Measurements from ENCODE around the gene NLRC5. TPM values are rescaled to one million over a fixed set of nuclear protein-coding genes. Genes with fewer than 3 reads are reported as not detected.
A peak's percentile ranks its signal among the peaks of the same experiment; 100 is the strongest.

Gene NLRC5
- total and polyA plus RNA-seq, 7 experiments from 2014 or later = 76.0 to 615 (median 392) TPM

GRCh38 chr16:56966093-56966475 lies 23.3 kb upstream of the NLRC5 start:
- no peaks in the 10 kb centered on the region for H3K36me3 Mint-ChIP-seq
- no peak overlapping the region for H3K27ac ChIP-seq (ENCODE audit: low read depth, low read length)
- peak overlapping the region in 8 of 10 donors; percentile 2 to 73 (median 54) for H3K4me3 Mint-ChIP-seq
- no peak for ATAC-seq
- H3K27ac Mint-ChIP-seq = peak overlapping the region in 8 of 9 donors; percentile 52 to 91 (median 83)
- DNase-seq = no peak
- no peak overlapping the region for H3K4me3 ChIP-seq (ENCODE audit: low read length)
- CTCF ChIA-PET = interaction anchor here (0.7 to 4.9 kb wide), 12 partner anchors 16 to 204 kb away, joined by 3 to 44 read pairs (median 7); partner anchors contain the start of gene NLRC5
- intact Hi-C loops (cut with micrococcal nuclease) = no loop called here
- H3K36me3 ChIP-seq (ENCODE audit: control insufficient read depth in 2 of 3, insufficient read depth in 3 of 3, low read length in 3 of 3) = no peaks in the 10 kb centered on the region
- POLR2A ChIA-PET = interaction anchor here (0.6 to 4.4 kb wide), 15 partner anchors 10 to 555 kb away, joined by 3 to 27 read pairs (median 4); partner anchors contain the start of gene NLRC5
- H3K9me3 Mint-ChIP-seq = peaks cover 0 to 2% (median 0%) of the 10 kb centered on the region in 11 donors
- H3K4me1 Mint-ChIP-seq = peaks cover 20 to 30% (median 24%) of the 10 kb centered on the region in 7 donors
- peaks cover 7 to 19% of the 10 kb centered on the region in 2 donors for H3K4me1 ChIP-seq (ENCODE audit: control insufficient read depth in 2 of 2, insufficient read depth in 2 of 2, low read length in 2 of 2)
- H3K27me3 ChIP-seq (ENCODE audit: control insufficient read depth in 2 of 2, insufficient read depth in 2 of 2, low read length in 2 of 2) = no peaks in the 10 kb centered on the region
- H3K9me3 ChIP-seq (ENCODE audit: control insufficient read depth in 2 of 3, low read length in 3 of 3) = no peaks in the 10 kb centered on the region
- no peaks in the 10 kb centered on the region for H3K27me3 Mint-ChIP-seq

- Histone ChIP-seq H3K36me3 (ENCODE audit: control insufficient read depth in 2 of 3, insufficient read depth in 3 of 3, low read length in 3 of 3) (no peaks in the 10 kb centered on the region), H3K4me3 (ENCODE audit: low read length) (no peak overlapping the region), H3K27ac (ENCODE audit: low read depth, low read length) (no peak overlapping the region), H3K27me3 (ENCODE audit: control insufficient read depth in 2 of 2, insufficient read depth in 2 of 2, low read length in 2 of 2) (no peaks in the 10 kb centered on the region), H3K4me1 (ENCODE audit: control insufficient read depth in 2 of 2, insufficient read depth in 2 of 2, low read length in 2 of 2) (peaks cover 8 to 19% of the 10 kb centered on the region in 2 donors), H3K9me3 (ENCODE audit: control insufficient read depth in 2 of 3, low read length in 3 of 3) (no peaks in the 10 kb centered on the region)
- Mint-ChIP-seq H3K4me3 (no peak overlapping the region), H3K9me3 (peaks cover 0 to 2% (median 0%) of the 10 kb centered on the region in 11 donors), H3K36me3 (no peaks in the 10 kb centered on the region), H3K4me1 (peaks cover 23 to 34% (median 27%) of the 10 kb centered on the region in 7 donors), H3K27ac (no peak overlapping the region), H3K27me3 (no peaks in the 10 kb centered on the region)
- ATAC-seq = no peak
- CTCF ChIA-PET = interaction anchor here (0.7 to 1.6 kb wide), 3 partner anchors 32 to 199 kb away, joined by 5 to 7 read pairs (median 5); no protein-coding TSS in a partner anchor
- POLR2A ChIA-PET = interaction anchor here (1.0 to 4.4 kb wide), 2 partner anchors 20 to 74 kb away, joined by 4 to 27 read pairs; partner anchors contain the start of gene NLRC5
- no peak for DNase-seq
- intact Hi-C loops (cut with micrococcal nuclease) = no loop called here
These were observed 21.6 kb upstream of the NLRC5 start for GRCh38 chr16:56967733-56968132.

GRCh38 chr16:56969769-56970168 lies 19.6 kb upstream of the NLRC5 start:
- DNase-seq (no peak), ATAC-seq (no peak)
- no peaks in the 10 kb centered on the region for H3K27me3 ChIP-seq (ENCODE audit: control insufficient read depth in 2 of 2, insufficient read depth in 2 of 2, low read length in 2 of 2)
- Mint-ChIP-seq H3K36me3 (no peaks in the 10 kb centered on the region), H3K9me3 (peaks cover 0 to 1% (median 0%) of the 10 kb centered on the region in 11 donors), H3K4me1 (peaks cover 17 to 48% (median 37%) of the 10 kb centered on the region in 7 donors), H3K27ac (no peak overlapping the region), H3K4me3 (no peak overlapping the region), H3K27me3 (no peaks in the 10 kb centered on the region)
- no peaks in the 10 kb centered on the region for H3K9me3 ChIP-seq (ENCODE audit: control insufficient read depth in 2 of 3, low read length in 3 of 3)
- intact Hi-C loops (cut with micrococcal nuclease) = no loop called here
- H3K36me3 ChIP-seq (ENCODE audit: control insufficient read depth in 2 of 3, insufficient read depth in 3 of 3, low read length in 3 of 3) = no peaks in the 10 kb centered on the region
- ChIA-PET POLR2A (interaction anchor here (0.6 to 4.3 kb wide), 6 partner anchors 14 to 72 kb away, joined by 3 to 26 read pairs (median 4); partner anchors contain the start of gene NLRC5), CTCF (interaction anchor here (1.0 to 1.5 kb wide), 2 partner anchors 14 to 123 kb away, joined by 3 read pairs; partner anchors contain the start of gene CPNE2)
- no peak overlapping the region for H3K4me3 ChIP-seq (ENCODE audit: low read length)
- no peak overlapping the region for H3K27ac ChIP-seq (ENCODE audit: low read depth, low read length)
- H3K4me1 ChIP-seq (ENCODE audit: control insufficient read depth in 2 of 2, insufficient read depth in 2 of 2, low read length in 2 of 2) = peaks cover 13 to 19% of the 10 kb centered on the region in 2 donors

- Histone ChIP-seq H3K27ac (ENCODE audit: low read depth, low read length) (no peak overlapping the region), H3K9me3 (ENCODE audit: control insufficient read depth in 2 of 3, low read length in 3 of 3) (no peaks in the 10 kb centered on the region), H3K27me3 (ENCODE audit: control insufficient read depth in 2 of 2, insufficient read depth in 2 of 2, low read length in 2 of 2) (no peaks in the 10 kb centered on the region), H3K4me3 (ENCODE audit: low read length) (no peak overlapping the region), H3K4me1 (ENCODE audit: control insufficient read depth in 2 of 2, insufficient read depth in 2 of 2, low read length in 2 of 2) (peaks cover 9 to 17% of the 10 kb centered on the region in 2 donors), H3K36me3 (ENCODE audit: control insufficient read depth in 2 of 3, insufficient read depth in 3 of 3, low read length in 3 of 3) (no peaks in the 10 kb centered on the region)
- Mint-ChIP-seq H3K4me1 (peaks cover 15 to 48% (median 37%) of the 10 kb centered on the region in 7 donors), H3K4me3 (no peak overlapping the region), H3K9me3 (peaks cover 0 to 1% (median 0%) of the 10 kb centered on the region in 11 donors), H3K27me3 (no peaks in the 10 kb centered on the region), H3K27ac (peak overlapping the region in 2 of 9 donors; percentile 32 to 55), H3K36me3 (no peaks in the 10 kb centered on the region)
- ATAC-seq (peak; percentile 59), DNase-seq (no peak)
- CTCF ChIA-PET = interaction anchor here (0.8 to 1.5 kb wide), 2 partner anchors 13 to 121 kb away, joined by 3 read pairs; partner anchors contain the start of gene CPNE2
- intact Hi-C loops (cut with micrococcal nuclease) = no loop called here
- POLR2A ChIA-PET = interaction anchor here (0.8 to 4.3 kb wide), 7 partner anchors 13 to 70 kb away, joined by 3 to 26 read pairs (median 4); partner anchors contain the start of gene NLRC5
These were observed 18.2 kb upstream of the NLRC5 start for GRCh38 chr16:56970934-56971767.

GRCh38 chr16:56971768-56972043 lies 17.7 kb upstream of the NLRC5 start:
- Mint-ChIP-seq H3K4me3 (no peak overlapping the region), H3K9me3 (peaks cover 0 to 1% (median 0%) of the 10 kb centered on the region in 11 donors), H3K36me3 (no peaks in the 10 kb centered on the region), H3K27ac (no peak overlapping the region), H3K4me1 (peaks cover 17 to 49% (median 40%) of the 10 kb centered on the region in 7 donors), H3K27me3 (no peaks in the 10 kb centered on the region)
- Histone ChIP-seq H3K36me3 (ENCODE audit: control insufficient read depth in 2 of 3, insufficient read depth in 3 of 3, low read length in 3 of 3) (no peaks in the 10 kb centered on the region), H3K4me1 (ENCODE audit: control insufficient read depth in 2 of 2, insufficient read depth in 2 of 2, low read length in 2 of 2) (peaks cover 9 to 16% of the 10 kb centered on the region in 2 donors), H3K4me3 (ENCODE audit: low read length) (no peak overlapping the region), H3K9me3 (ENCODE audit: control insufficient read depth in 2 of 3, low read length in 3 of 3) (no peaks in the 10 kb centered on the region), H3K27ac (ENCODE audit: low read depth, low read length) (no peak overlapping the region), H3K27me3 (ENCODE audit: control insufficient read depth in 2 of 2, insufficient read depth in 2 of 2, low read length in 2 of 2) (no peaks in the 10 kb centered on the region)
- DNase-seq (no peak), ATAC-seq (no peak)
- ChIA-PET POLR2A (interaction anchor here (0.6 to 4.3 kb wide), 5 partner anchors 17 to 431 kb away, joined by 3 to 26 read pairs (median 3); partner anchors contain the start of genes NLRC5, PSME3IP1 and RSPRY1), CTCF (interaction anchor here (0.5 to 0.8 kb wide), 3 partner anchors 12 to 214 kb away, joined by 3 read pairs; partner anchors contain the start of genes PSME3IP1 and RSPRY1)
- intact Hi-C loops (cut with micrococcal nuclease) = no loop called here

GRCh38 chr16:56972403-56973293 lies 16.7 kb upstream of the NLRC5 start:
- Histone ChIP-seq H3K36me3 (ENCODE audit: control insufficient read depth in 2 of 3, insufficient read depth in 3 of 3, low read length in 3 of 3) (no peaks in the 10 kb centered on the region), H3K4me3 (ENCODE audit: low read length) (no peak overlapping the region), H3K9me3 (ENCODE audit: control insufficient read depth in 2 of 3, low read length in 3 of 3) (no peaks in the 10 kb centered on the region), H3K27ac (ENCODE audit: low read depth, low read length) (no peak overlapping the region), H3K4me1 (ENCODE audit: control insufficient read depth in 2 of 2, insufficient read depth in 2 of 2, low read length in 2 of 2) (peaks cover 9 to 16% of the 10 kb centered on the region in 2 donors), H3K27me3 (ENCODE audit: control insufficient read depth in 2 of 2, insufficient read depth in 2 of 2, low read length in 2 of 2) (no peaks in the 10 kb centered on the region)
- intact Hi-C loops (cut with micrococcal nuclease) = no loop called here
- H3K4me1 Mint-ChIP-seq = peaks cover 19 to 48% (median 43%) of the 10 kb centered on the region in 7 donors
- no peak overlapping the region for H3K27ac Mint-ChIP-seq
- no peak for DNase-seq
- H3K4me3 Mint-ChIP-seq = peak overlapping the region in 1 of 10 donors; percentile 18
- ChIA-PET POLR2A (interaction anchor here (0.6 to 4.3 kb wide), 7 partner anchors 10 to 432 kb away, joined by 3 to 26 read pairs (median 3); partner anchors contain the start of genes NLRC5, PSME3IP1 and RSPRY1), CTCF (interaction anchor here (0.5 to 1.6 kb wide), 5 partner anchors 9 to 213 kb away, joined by 3 to 6 read pairs (median 3); partner anchors contain the start of genes PSME3IP1 and RSPRY1)
- H3K9me3 Mint-ChIP-seq = peaks cover 0 to 1% (median 0%) of the 10 kb centered on the region in 11 donors
- H3K36me3 Mint-ChIP-seq = peaks cover 0 to 4% (median 0%) of the 10 kb centered on the region in 5 donors
- no peak for ATAC-seq
- no peaks in the 10 kb centered on the region for H3K27me3 Mint-ChIP-seq
